GM12878 (cell line): ENCODE measurements around the gene RBM19. TPM values are rescaled to one million over a fixed set of nuclear protein-coding genes. Genes with fewer than 3 reads are reported as not detected.

ENCODE experiments used
- BMI1 ChIP-seq: fragments of 450-650 bp; IDR thresholded peaks from 2 replicates; pipeline ENCODE4 v1.6.1; 2016; ENCODE audit warnings: mild to moderate bottlenecking, moderate library complexity, borderline replicate concordance
- MXI1 ChIP-seq: fragments of 150-350 bp; IDR thresholded peaks from 2 replicates; pipeline ENCODE4 v1.6.1; 2011; ENCODE audit warnings: low read depth, mild to moderate bottlenecking, inconsistent platforms, low read length, improper control_type of control experiment
- polyA plus RNA-seq, 11 experiments: library from polyadenylated mRNA; depleted of rRNA in 4 of 11; unstranded in 6 of 11; stranded (reverse) in 5 of 11; fragments of >200 nt; fragmentation: Nextera tagmentation in 4 of 11; fragmentation: Illumina TruSeq in 1 of 11; extraction: Ambion mirVana in 4 of 11; extraction: Trizol in 1 of 11; gene quantifications; 1 replicate in 1 of 11; 2 replicates in 10 of 11; pipeline versions ENCODE4 v1.2.1 to v1.2.3, GENCODE V29; 2011 to 2016; ENCODE audit warnings: inconsistent platforms in 2 of 11, missing spikeins in 2 of 11, low read depth in 1 of 11
- total RNA-seq, 4 experiments: library from RNA; depleted of rRNA in 3 of 4; stranded (reverse); fragments of >200 nt in 3 of 4; fragmentation: Illumina TruSeq in 1 of 4; extraction: Trizol in 1 of 4; gene quantifications; 2 replicates each; pipeline versions ENCODE4 v1.2.1 to v1.2.3, GENCODE V29; 2013 to 2021
- TF ChIP-seq, protein P1 (sequence below): fragments of 450-650 bp; IDR thresholded peaks from 2 replicates; pipeline ENCODE4 v1.6.1; 2018; ENCODE audit warnings: borderline replicate concordance, mild to moderate bottlenecking; ENCODE audit not compliant: partially characterized antibody
- TF ChIP-seq, protein P2 (sequence below): fragments of 450-650 bp; IDR thresholded peaks from 2 replicates; pipeline ENCODE4 v1.6.1; 2017; ENCODE audit warnings: mild to moderate bottlenecking, moderate library complexity
- TF ChIP-seq, protein P3 (sequence below), 3 experiments: IDR thresholded peaks in 2 of 3; conservative IDR thresholded peaks in 1 of 3; 2 replicates each; pipeline ENCODE4 v1.5.1; 2011; ENCODE audit warnings: low read depth in 3 of 3, low read length in 3 of 3, mild to moderate bottlenecking in 3 of 3, control low read depth in 2 of 3, moderate library complexity in 2 of 3, inconsistent platforms in 1 of 3, mixed read lengths in 1 of 3; ENCODE audit not compliant: control insufficient read depth in 2 of 3, insufficient read depth in 1 of 3; ENCODE audit errors: extremely low read depth in 1 of 3

Gene RBM19
- total and polyA plus RNA-seq, 10 of the 15 experiments (the other 5 are each of a cell fraction or from before 2014, with no cell fraction given), result 4.2 to 42.9 (median 28.4) TPM

DNA sequence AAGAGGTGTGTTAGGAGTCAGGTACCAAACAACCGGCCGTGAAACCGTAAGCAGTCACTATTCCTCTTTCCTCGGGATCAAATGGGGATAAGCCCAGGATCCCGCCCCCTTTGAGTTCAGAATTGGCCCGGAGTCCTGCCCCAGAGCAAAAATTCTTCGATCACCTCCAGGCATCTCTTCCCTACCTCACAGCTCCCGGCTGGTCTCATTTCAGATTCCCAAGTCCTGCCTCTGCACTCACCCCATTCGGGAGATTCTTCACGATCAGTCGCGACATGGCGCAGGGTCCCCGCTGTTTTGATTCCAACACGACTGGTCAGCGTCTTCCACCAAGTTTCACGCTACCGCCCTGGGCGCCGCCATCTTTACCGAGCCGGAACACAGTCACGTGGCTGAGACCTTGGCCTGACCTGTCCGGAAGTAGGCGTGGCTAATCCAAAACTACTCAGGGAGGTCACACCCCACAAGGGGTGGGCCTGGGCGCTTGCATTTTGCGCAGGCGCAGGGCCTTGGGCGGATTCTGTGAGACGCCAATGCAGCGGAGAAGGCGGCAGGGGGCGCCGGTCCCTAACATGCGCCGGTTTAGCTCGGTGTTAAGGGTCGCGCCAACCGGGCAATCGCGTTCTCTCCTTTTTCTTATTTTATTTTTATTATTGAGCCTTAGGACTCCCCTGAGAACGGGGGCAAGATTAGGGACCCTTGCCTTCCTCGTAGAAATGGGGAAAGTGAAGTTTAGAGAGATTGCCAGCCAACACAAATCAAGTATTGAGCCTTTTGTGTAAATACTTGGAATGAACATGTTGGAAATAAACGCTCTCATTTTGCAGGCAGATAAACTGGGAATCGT lies at the start of gene RBM19 (continued):
- TF ChIP-seq, protein P1, sequence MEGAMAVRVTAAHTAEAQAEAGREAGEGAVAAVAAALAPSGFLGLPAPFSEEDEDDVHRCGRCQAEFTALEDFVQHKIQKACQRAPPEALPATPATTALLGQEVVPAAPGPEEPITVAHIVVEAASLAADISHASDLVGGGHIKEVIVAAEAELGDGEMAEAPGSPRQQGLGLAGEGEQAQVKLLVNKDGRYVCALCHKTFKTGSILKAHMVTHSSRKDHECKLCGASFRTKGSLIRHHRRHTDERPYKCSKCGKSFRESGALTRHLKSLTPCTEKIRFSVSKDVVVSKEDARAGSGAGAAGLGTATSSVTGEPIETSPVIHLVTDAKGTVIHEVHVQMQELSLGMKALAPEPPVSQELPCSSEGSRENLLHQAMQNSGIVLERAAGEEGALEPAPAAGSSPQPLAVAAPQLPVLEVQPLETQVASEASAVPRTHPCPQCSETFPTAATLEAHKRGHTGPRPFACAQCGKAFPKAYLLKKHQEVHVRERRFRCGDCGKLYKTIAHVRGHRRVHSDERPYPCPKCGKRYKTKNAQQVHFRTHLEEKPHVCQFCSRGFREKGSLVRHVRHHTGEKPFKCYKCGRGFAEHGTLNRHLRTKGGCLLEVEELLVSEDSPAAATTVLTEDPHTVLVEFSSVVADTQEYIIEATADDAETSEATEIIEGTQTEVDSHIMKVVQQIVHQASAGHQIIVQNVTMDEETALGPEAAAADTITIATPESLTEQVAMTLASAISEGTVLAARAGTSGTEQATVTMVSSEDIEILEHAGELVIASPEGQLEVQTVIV, result peak; percentile 82
- peak; percentile 100 for TF ChIP-seq MXI1
- TF ChIP-seq, protein P2, sequence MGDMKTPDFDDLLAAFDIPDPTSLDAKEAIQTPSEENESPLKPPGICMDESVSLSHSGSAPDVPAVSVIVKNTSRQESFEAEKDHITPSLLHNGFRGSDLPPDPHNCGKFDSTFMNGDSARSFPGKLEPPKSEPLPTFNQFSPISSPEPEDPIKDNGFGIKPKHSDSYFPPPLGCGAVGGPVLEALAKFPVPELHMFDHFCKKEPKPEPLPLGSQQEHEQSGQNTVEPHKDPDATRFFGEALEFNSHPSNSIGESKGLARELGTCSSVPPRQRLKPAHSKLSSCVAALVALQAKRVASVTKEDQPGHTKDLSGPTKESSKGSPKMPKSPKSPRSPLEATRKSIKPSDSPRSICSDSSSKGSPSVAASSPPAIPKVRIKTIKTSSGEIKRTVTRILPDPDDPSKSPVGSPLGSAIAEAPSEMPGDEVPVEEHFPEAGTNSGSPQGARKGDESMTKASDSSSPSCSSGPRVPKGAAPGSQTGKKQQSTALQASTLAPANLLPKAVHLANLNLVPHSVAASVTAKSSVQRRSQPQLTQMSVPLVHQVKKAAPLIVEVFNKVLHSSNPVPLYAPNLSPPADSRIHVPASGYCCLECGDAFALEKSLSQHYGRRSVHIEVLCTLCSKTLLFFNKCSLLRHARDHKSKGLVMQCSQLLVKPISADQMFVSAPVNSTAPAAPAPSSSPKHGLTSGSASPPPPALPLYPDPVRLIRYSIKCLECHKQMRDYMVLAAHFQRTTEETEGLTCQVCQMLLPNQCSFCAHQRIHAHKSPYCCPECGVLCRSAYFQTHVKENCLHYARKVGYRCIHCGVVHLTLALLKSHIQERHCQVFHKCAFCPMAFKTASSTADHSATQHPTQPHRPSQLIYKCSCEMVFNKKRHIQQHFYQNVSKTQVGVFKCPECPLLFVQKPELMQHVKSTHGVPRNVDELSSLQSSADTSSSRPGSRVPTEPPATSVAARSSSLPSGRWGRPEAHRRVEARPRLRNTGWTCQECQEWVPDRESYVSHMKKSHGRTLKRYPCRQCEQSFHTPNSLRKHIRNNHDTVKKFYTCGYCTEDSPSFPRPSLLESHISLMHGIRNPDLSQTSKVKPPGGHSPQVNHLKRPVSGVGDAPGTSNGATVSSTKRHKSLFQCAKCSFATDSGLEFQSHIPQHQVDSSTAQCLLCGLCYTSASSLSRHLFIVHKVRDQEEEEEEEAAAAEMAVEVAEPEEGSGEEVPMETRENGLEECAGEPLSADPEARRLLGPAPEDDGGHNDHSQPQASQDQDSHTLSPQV, result no peak
- TF ChIP-seq, protein P3, sequence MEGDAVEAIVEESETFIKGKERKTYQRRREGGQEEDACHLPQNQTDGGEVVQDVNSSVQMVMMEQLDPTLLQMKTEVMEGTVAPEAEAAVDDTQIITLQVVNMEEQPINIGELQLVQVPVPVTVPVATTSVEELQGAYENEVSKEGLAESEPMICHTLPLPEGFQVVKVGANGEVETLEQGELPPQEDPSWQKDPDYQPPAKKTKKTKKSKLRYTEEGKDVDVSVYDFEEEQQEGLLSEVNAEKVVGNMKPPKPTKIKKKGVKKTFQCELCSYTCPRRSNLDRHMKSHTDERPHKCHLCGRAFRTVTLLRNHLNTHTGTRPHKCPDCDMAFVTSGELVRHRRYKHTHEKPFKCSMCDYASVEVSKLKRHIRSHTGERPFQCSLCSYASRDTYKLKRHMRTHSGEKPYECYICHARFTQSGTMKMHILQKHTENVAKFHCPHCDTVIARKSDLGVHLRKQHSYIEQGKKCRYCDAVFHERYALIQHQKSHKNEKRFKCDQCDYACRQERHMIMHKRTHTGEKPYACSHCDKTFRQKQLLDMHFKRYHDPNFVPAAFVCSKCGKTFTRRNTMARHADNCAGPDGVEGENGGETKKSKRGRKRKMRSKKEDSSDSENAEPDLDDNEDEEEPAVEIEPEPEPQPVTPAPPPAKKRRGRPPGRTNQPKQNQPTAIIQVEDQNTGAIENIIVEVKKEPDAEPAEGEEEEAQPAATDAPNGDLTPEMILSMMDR (IDR thresholded peaks at IDR 0.05 in 2 of 3, conservative IDR thresholded peaks at IDR 0.05 in 1 of 3; ENCODE audit: control insufficient read depth in 2 of 3, extremely low read depth in 1 of 3, insufficient read depth in 1 of 3, low read depth in 3 of 3, low read length in 3 of 3), result peak; percentile 91 to 98 (median 93); a peak in 5 of 6 replicates
- no peak for TF ChIP-seq BMI1
